ENCODE measurements around the gene SPARC. TPM values are rescaled to one million over a fixed set of nuclear protein-coding genes. Genes with fewer than 3 reads are reported as not detected.
A peak's percentile ranks its signal among the peaks of the same experiment; 100 is the strongest.

SPARC gene
- polyA plus RNA-seq, 1 of the 3 experiments (the other 2 are of a cell fraction) = 1,115 TPM

DNA sequence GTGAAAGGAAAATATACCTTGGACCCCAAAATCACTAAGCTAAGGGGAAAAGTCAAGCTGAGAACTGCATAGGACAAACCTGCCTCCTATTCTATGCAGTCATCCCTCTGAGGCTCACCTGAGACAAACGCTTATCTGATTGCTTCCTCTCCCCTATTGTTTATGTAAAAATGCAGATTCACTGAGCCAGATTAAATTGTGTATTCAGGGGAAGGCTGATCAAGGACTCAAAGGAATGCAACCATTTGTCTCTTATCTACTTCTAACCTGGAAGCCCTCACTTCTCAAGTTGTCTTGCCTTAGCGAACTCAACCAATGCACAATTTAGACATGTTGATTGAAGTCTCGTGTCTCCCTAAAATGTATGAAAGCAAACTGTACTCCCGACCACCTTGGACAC is 13.3 kb downstream of the SPARC start (continued):
- TF ChIP-seq, protein P1, sequence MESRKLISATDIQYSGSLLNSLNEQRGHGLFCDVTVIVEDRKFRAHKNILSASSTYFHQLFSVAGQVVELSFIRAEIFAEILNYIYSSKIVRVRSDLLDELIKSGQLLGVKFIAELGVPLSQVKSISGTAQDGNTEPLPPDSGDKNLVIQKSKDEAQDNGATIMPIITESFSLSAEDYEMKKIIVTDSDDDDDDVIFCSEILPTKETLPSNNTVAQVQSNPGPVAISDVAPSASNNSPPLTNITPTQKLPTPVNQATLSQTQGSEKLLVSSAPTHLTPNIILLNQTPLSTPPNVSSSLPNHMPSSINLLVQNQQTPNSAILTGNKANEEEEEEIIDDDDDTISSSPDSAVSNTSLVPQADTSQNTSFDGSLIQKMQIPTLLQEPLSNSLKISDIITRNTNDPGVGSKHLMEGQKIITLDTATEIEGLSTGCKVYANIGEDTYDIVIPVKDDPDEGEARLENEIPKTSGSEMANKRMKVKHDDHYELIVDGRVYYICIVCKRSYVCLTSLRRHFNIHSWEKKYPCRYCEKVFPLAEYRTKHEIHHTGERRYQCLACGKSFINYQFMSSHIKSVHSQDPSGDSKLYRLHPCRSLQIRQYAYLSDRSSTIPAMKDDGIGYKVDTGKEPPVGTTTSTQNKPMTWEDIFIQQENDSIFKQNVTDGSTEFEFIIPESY (IDR thresholded peaks at IDR 0.05; ENCODE audit: borderline replicate concordance, low read depth) = no peak
- TF ChIP-seq RAD21 (IDR thresholded peaks at IDR 0.05; ENCODE audit: low read length) (no peak), GATA2 (CRISPR knock-in tag; IDR thresholded peaks at IDR 0.05) (no peak), MEF2A (IDR thresholded peaks at IDR 0.05; ENCODE audit: borderline replicate concordance, low read depth) (no peak)

GRCh38 chr5:151672516-151672915 is 14.2 kb downstream of the SPARC start:
- DNase-seq = no peak
- Histone ChIP-seq H3K4me3 (ENCODE audit: low read depth in 2 of 2, low read length in 1 of 2) (no peak overlapping the region), H3K36me3 (replicated peaks in 1 of 2; ENCODE audit: control insufficient read depth in 1 of 2, insufficient read depth in 2 of 2, low read length in 1 of 2) (peaks cover 76 to 82% of the 10 kb centered on the region in 2 experiments), H3K9me3 (no peaks in the 10 kb centered on the region), H3K9me2 (no peaks in the 10 kb centered on the region), H3F3A (replicated peaks; ENCODE audit: insufficient read depth) (peaks cover 76% of the 10 kb centered on the region), H4K20me1 (ENCODE audit: insufficient read depth) (peaks cover 72% of the 10 kb centered on the region), H2AFZ (ENCODE audit: low read depth) (no peak overlapping the region), H3K79me2 (ENCODE audit: insufficient read depth) (peaks cover 82% of the 10 kb centered on the region), H3K4me2 (peak overlapping the region; percentile 3; the same call in 1 of the 2 replicates), H3K27me3 (ENCODE audit: insufficient read depth) (no peaks in the 10 kb centered on the region), H3K27ac (ENCODE audit: low read depth in 2 of 2, low read length in 1 of 2) (peak overlapping the region in 1 of 2 experiments; percentile 97; a peak in 3 of 4 replicates), H3K4me1 (ENCODE audit: control insufficient read depth in 1 of 2, insufficient read depth in 2 of 2, low read depth in 1 of 2, low read length in 1 of 2) (peaks cover 30 to 54% of the 10 kb centered on the region in 2 experiments), H3K9ac (no peak overlapping the region)
- TF ChIP-seq, protein P2, sequence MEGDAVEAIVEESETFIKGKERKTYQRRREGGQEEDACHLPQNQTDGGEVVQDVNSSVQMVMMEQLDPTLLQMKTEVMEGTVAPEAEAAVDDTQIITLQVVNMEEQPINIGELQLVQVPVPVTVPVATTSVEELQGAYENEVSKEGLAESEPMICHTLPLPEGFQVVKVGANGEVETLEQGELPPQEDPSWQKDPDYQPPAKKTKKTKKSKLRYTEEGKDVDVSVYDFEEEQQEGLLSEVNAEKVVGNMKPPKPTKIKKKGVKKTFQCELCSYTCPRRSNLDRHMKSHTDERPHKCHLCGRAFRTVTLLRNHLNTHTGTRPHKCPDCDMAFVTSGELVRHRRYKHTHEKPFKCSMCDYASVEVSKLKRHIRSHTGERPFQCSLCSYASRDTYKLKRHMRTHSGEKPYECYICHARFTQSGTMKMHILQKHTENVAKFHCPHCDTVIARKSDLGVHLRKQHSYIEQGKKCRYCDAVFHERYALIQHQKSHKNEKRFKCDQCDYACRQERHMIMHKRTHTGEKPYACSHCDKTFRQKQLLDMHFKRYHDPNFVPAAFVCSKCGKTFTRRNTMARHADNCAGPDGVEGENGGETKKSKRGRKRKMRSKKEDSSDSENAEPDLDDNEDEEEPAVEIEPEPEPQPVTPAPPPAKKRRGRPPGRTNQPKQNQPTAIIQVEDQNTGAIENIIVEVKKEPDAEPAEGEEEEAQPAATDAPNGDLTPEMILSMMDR (IDR thresholded peaks at IDR 0.05) = no peak
- TF ChIP-seq POLR2AphosphoS5 (IDR thresholded peaks at IDR 0.05; ENCODE audit: low read depth, low read length) = no peak
- POLR2A ChIA-PET = interaction anchor here (1.5 kb wide), 1 partner anchor 30 kb away, joined by 3 read pairs; no protein-coding TSS in a partner anchor
- WGBS (ENCODE audit: low lambda C conversion rate) = 92% methylated on average over 8 of the region's 8 CpGs
- CTCF ChIA-PET = interaction anchor here (0.7 to 18.7 kb wide), 10 partner anchors 10 to 149 kb away, joined by 3 to 247 read pairs (median 6); no protein-coding TSS in a partner anchor

GRCh38 chr5:151671950-151672349 is 14.8 kb downstream of the SPARC start:
- no peak overlapping the region for H3K4me3 ChIP-seq (ENCODE audit: low read depth in 2 of 2, low read length in 1 of 2)
- POLR2A ChIA-PET = interaction anchor here (1.5 kb wide), 1 partner anchor 31 kb away, joined by 3 read pairs; no protein-coding TSS in a partner anchor

More at GRCh38 chr5:151671950-151672349, 14.8 kb downstream of the SPARC start:
- Histone ChIP-seq H3K9ac (peak overlapping the region; percentile 27; the same call in 1 of the 2 replicates), H3K4me1 (ENCODE audit: control insufficient read depth in 1 of 2, insufficient read depth in 2 of 2, low read depth in 1 of 2, low read length in 1 of 2) (peaks cover 30 to 52% of the 10 kb centered on the region in 2 experiments), H3K79me2 (ENCODE audit: insufficient read depth) (peaks cover 77% of the 10 kb centered on the region), H3K4me2 (0 out of 2 replicates have a peak overlapping the region, but pooled peaks have one; percentile 39), H3K9me3 (no peaks in the 10 kb centered on the region), H2AFZ (ENCODE audit: low read depth) (no peak overlapping the region), H3F3A (replicated peaks; ENCODE audit: insufficient read depth) (peaks cover 76% of the 10 kb centered on the region), H4K20me1 (ENCODE audit: insufficient read depth) (peaks cover 66% of the 10 kb centered on the region), H3K27ac (ENCODE audit: low read depth in 2 of 2, low read length in 1 of 2) (peak overlapping the region; percentile 32 to 97; a peak in 3 of 4 replicates), H3K27me3 (ENCODE audit: insufficient read depth) (no peaks in the 10 kb centered on the region), H3K9me2 (no peaks in the 10 kb centered on the region), H3K36me3 (replicated peaks in 1 of 2; ENCODE audit: control insufficient read depth in 1 of 2, insufficient read depth in 2 of 2, low read length in 1 of 2) (peaks cover 81 to 86% of the 10 kb centered on the region in 2 experiments)
- TF ChIP-seq GATA2 (CRISPR knock-in tag; IDR thresholded peaks at IDR 0.05) = no peak
- TF ChIP-seq, protein P1 (IDR thresholded peaks at IDR 0.05; ENCODE audit: borderline replicate concordance, low read depth) = no peak
- TF ChIP-seq EP300 (IDR thresholded peaks at IDR 0.05; ENCODE audit: borderline replicate concordance in 1 of 2, low read depth in 1 of 2, low read length in 1 of 2) = no peak
- TF ChIP-seq POLR2AphosphoS5 (IDR thresholded peaks at IDR 0.05; ENCODE audit: low read depth, low read length) = no peak
- TF ChIP-seq FOXM1 (IDR thresholded peaks at IDR 0.05; ENCODE audit: low read depth) = no peak
- TF ChIP-seq, protein P3, sequence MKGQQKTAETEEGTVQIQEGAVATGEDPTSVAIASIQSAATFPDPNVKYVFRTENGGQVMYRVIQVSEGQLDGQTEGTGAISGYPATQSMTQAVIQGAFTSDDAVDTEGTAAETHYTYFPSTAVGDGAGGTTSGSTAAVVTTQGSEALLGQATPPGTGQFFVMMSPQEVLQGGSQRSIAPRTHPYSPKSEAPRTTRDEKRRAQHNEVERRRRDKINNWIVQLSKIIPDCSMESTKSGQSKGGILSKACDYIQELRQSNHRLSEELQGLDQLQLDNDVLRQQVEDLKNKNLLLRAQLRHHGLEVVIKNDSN (IDR thresholded peaks at IDR 0.05; ENCODE audit: borderline replicate concordance, low read depth) = no peak
- TF ChIP-seq TCF12 (IDR thresholded peaks at IDR 0.05) = no peak
- TF ChIP-seq, protein P4, sequence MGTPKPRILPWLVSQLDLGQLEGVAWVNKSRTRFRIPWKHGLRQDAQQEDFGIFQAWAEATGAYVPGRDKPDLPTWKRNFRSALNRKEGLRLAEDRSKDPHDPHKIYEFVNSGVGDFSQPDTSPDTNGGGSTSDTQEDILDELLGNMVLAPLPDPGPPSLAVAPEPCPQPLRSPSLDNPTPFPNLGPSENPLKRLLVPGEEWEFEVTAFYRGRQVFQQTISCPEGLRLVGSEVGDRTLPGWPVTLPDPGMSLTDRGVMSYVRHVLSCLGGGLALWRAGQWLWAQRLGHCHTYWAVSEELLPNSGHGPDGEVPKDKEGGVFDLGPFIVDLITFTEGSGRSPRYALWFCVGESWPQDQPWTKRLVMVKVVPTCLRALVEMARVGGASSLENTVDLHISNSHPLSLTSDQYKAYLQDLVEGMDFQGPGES (IDR thresholded peaks at IDR 0.05; ENCODE audit: low read depth, low read length) = no peak
- TF ChIP-seq SIN3A (IDR thresholded peaks at IDR 0.05; ENCODE audit: borderline replicate concordance, low read depth, low read length) = no peak
- no peak for TF ChIP-seq RCOR1 (IDR thresholded peaks at IDR 0.05; ENCODE audit: low read length)
- no peak for TF ChIP-seq TAF1 (IDR thresholded peaks at IDR 0.05; ENCODE audit: borderline replicate concordance, low read depth, low read length)
- no peak for TF ChIP-seq RFX5 (IDR thresholded peaks at IDR 0.05; ENCODE audit: low read length)
- no peak for TF ChIP-seq JUND (IDR thresholded peaks at IDR 0.05)
- 94% methylated on average over 4 of the region's 4 CpGs for WGBS (ENCODE audit: low lambda C conversion rate)
- no peak for DNase-seq
- CTCF ChIA-PET = interaction anchor here (0.8 to 18.7 kb wide), 8 partner anchors 10 to 148 kb away, joined by 3 to 247 read pairs (median 6); no protein-coding TSS in a partner anchor
